Endodermal cell (in vitro differentiated cells): ENCODE data around the gene ERC1. TPM values are rescaled to one million over a fixed set of nuclear protein-coding genes. Genes with fewer than 3 reads are reported as not detected.

Experiments
- DNase-seq: peaks from one replicate; pipeline ENCODE4 v3.0.0-alpha.2; 2017
- H3K27ac ChIP-seq: 2 replicates; pipeline ENCODE4 v1.5.1; 2013; ENCODE audit warnings: mild to moderate bottlenecking, low read depth, low read length, moderate library complexity
- H3K27me3 ChIP-seq: 2 replicates; pipeline ENCODE4 v1.6.1; 2013; ENCODE audit warnings: mild to moderate bottlenecking, low read length, moderate library complexity; ENCODE audit not compliant: insufficient read depth, control insufficient read depth, poor library complexity, severe bottlenecking
- H3K36me3 ChIP-seq: 2 replicates; pipeline ENCODE4 v1.7.0; 2013; ENCODE audit warnings: mild to moderate bottlenecking, low read length, moderate library complexity; ENCODE audit not compliant: control insufficient read depth, insufficient read depth
- H3K4me1 ChIP-seq: one replicate; pipeline ENCODE4 v1.7.0; 2013; ENCODE audit warnings: low read length; ENCODE audit not compliant: control insufficient read depth, insufficient read depth
- H3K4me3 ChIP-seq: 2 replicates; pipeline ENCODE4 v1.5.1; 2013; ENCODE audit warnings: mild to moderate bottlenecking, low read length, moderate library complexity
- H3K9ac ChIP-seq: 2 replicates; pipeline ENCODE4 v1.6.1; 2013; ENCODE audit warnings: mild to moderate bottlenecking, low read length, moderate library complexity; ENCODE audit not compliant: poor library complexity, severe bottlenecking; ENCODE audit errors: extremely low read depth
- H3K9me3 ChIP-seq: 2 replicates; pipeline ENCODE4 v1.6.1; 2013; ENCODE audit warnings: mild to moderate bottlenecking, low read length, moderate library complexity; ENCODE audit not compliant: control insufficient read depth
- H3K27ac Mint-ChIP-seq: 2 replicates; pipeline ENCODE4 v1.8.0; 2020; ENCODE audit warnings: mixed read lengths
- H3K27me3 Mint-ChIP-seq: 2 replicates; pipeline ENCODE4 v1.8.0; 2021; ENCODE audit warnings: mild to moderate bottlenecking, mixed read lengths; ENCODE audit not compliant: insufficient read depth
- H3K36me3 Mint-ChIP-seq: 2 replicates; pipeline ENCODE4 v1.8.0; 2020; ENCODE audit warnings: low read depth, mixed read lengths
- H3K4me1 Mint-ChIP-seq: 2 replicates; pipeline ENCODE4 v1.8.0; 2020; ENCODE audit warnings: mixed read lengths
- H3K4me3 Mint-ChIP-seq: 2 replicates; pipeline ENCODE4 v1.8.0; 2020; ENCODE audit warnings: mild to moderate bottlenecking, moderate library complexity, mixed read lengths
- H3K9me3 Mint-ChIP-seq: 2 replicates; pipeline ENCODE4 v1.8.0; 2020; ENCODE audit warnings: mild to moderate bottlenecking, mixed read lengths
- CTCF ChIP-seq: fragments of 200-600 bp; sonication (generic); conservative IDR thresholded peaks from 2 replicates; pipeline ENCODE4 v1.5.0; 2021; ENCODE audit warnings: antibody characterized with exemption, mild to moderate bottlenecking
- WGBS, 2 experiments: methylation state at CpG; one replicate each; pipeline versions ENCODE4 v1.1.5 to v1.1.7; 2013; ENCODE audit warnings: missing lambda C conversion rate in 2 of 2, mixed read lengths in 1 of 2; ENCODE audit not compliant: insufficient coverage in 1 of 2, insufficient read length in 1 of 2; 5-methylcytosine and 5-hydroxymethylcytosine counted together
- total RNA-seq, 2 donors: library from RNA; stranded (reverse); fragmentation: NEBNext Ultra II Directional in 1 of 2; extraction: Animal tissue kit (Norgen Biotek cat#: 25700) in 1 of 2; gene quantifications; 2 replicates in 1 of 2; 3 replicates in 1 of 2; pipeline ENCODE4 v1.2.1, GENCODE V29; 2021

ERC1 gene
- total RNA-seq, 2 donors from 2014 or later, result 60.6 to 159 TPM

DNA sequence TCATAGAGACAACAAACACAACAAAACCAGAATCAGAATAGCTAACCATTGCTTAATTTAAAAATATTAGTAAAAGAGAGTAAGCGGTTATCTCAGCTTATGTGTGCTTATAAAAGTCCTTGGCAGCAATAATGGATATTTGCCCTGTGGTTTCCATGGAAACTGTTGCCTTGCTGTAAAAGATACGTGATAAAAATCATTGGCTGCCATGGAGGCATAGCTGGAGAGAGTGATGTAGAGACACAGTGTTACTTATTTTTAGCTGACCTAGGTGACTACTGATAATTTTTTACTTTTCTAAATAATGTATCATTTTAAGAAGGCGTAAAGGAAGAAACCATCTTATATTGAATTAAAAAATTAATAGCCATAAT lies 92.9 kb downstream of the ERC1 start:
- TF ChIP-seq CTCF, result no peak
- Histone ChIP-seq H3K27ac (peak overlapping the region; percentile 77), H3K9me3 (no peaks in the 10 kb centered on the region), H3K4me3 (no peak overlapping the region), H3K9ac (no peak overlapping the region), H3K36me3 (no peaks in the 10 kb centered on the region), H3K4me1 (peaks cover 3% of the 10 kb centered on the region), H3K27me3 (no peaks in the 10 kb centered on the region)
- no peak overlapping the region for H3K27ac Mint-ChIP-seq
- WGBS, 2 experiments, result 80 to 88% methylated on average over 2 of the region's 3 CpGs
- H3K27me3 Mint-ChIP-seq, result no peaks in the 10 kb centered on the region
- H3K9me3 Mint-ChIP-seq, result no peaks in the 10 kb centered on the region
- peaks cover 12% of the 10 kb centered on the region for H3K4me1 Mint-ChIP-seq
- H3K4me3 Mint-ChIP-seq, result no peak overlapping the region
- no peak for DNase-seq
- peaks cover 2% of the 10 kb centered on the region for H3K36me3 Mint-ChIP-seq

- H3K4me1 ChIP-seq, result no peaks in the 10 kb centered on the region
- Mint-ChIP-seq H3K4me3 (no peak overlapping the region), H3K9me3 (no peaks in the 10 kb centered on the region), H3K4me1 (no peaks in the 10 kb centered on the region), H3K27me3 (no peaks in the 10 kb centered on the region), H3K36me3 (peaks cover 3% of the 10 kb centered on the region), H3K27ac (no peak overlapping the region)
- WGBS, 2 experiments, result 90 to 95% methylated on average over 4 of the region's 4 CpGs
- no peaks in the 10 kb centered on the region for H3K27me3 ChIP-seq
- no peak overlapping the region for H3K9ac ChIP-seq
- H3K4me3 ChIP-seq, result no peak overlapping the region
- no peak for DNase-seq
- peak overlapping the region; percentile 47 for H3K27ac ChIP-seq
- H3K36me3 ChIP-seq, result no peaks in the 10 kb centered on the region
- H3K9me3 ChIP-seq, result no peaks in the 10 kb centered on the region
- no peak for TF ChIP-seq CTCF
These were observed 100.3 kb downstream of the ERC1 start for GRCh38 chr12:1091350-1091749.

DNA sequence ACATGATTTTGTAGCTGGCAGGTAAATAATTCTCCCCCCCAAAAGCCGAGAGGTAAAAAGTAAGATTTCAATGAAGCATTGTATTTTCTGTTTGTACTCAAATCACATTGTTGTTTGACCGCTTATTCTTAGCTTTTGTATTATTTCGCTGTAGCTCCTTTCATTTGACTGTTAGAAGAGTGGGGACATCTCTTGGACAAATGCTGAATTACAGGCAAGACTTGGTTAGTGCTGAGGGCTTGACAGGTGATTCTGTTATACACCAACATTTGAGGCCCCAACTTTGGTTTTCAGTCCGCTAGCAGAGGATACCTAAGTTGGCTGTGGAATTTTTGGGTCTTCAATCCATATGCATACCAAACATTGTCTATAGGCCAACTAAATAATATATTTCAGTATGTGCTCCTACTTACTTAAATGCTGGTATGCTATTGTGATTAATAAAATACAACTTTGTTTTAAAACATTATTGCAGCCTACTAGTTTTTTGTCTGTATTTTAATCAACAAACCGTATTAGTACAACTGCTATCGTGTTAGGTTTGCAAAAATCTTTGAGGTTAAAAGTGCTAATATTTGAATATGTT lies 102.2 kb downstream of the ERC1 start:
- H3K27me3 Mint-ChIP-seq, result no peaks in the 10 kb centered on the region
- H3K27ac ChIP-seq, result no peak overlapping the region
- H3K4me3 Mint-ChIP-seq, result no peak overlapping the region
- H3K9me3 Mint-ChIP-seq, result no peaks in the 10 kb centered on the region
- no peak overlapping the region for H3K27ac Mint-ChIP-seq
- peak; percentile 80 for DNase-seq
- peak; percentile 98 for TF ChIP-seq CTCF
- H3K4me3 ChIP-seq, result no peak overlapping the region
- peaks cover 6% of the 10 kb centered on the region for H3K4me1 Mint-ChIP-seq
- H3K9ac ChIP-seq, result no peak overlapping the region
- no peaks in the 10 kb centered on the region for H3K4me1 ChIP-seq
- 34 to 65% methylated on average over 2 to 6 of the region's 6 CpGs for WGBS, 2 experiments
- H3K36me3 ChIP-seq, result no peaks in the 10 kb centered on the region
- no peaks in the 10 kb centered on the region for H3K9me3 ChIP-seq
- peaks cover 3% of the 10 kb centered on the region for H3K36me3 Mint-ChIP-seq
- no peaks in the 10 kb centered on the region for H3K27me3 ChIP-seq
